Stimulated activated naive CD8-positive, alpha-beta T cell treated with anti-CD3 and anti-CD28 coated beads, Interleukin-15, Interleukin-2, amounts not matched to agents 100 U/mL and 50 U/mL, for 24 hours (primary cell): ENCODE results near the gene KIF1A.

Experiments used
- ATAC-seq: fragments of 150-1000 bp; cut with Tn5 transposase; one replicate; pipeline ENCODE4 v1.10.0; 2021
- DNase-seq: peaks from one replicate; pipeline ENCODE4 v3.0.0; 2021

Gene KIF1A

GRCh38 chr2:240799033-240799820 is 20.8 kb downstream of the KIF1A start:
- ATAC-seq (no peak), DNase-seq (no peak)

- no peak for DNase-seq
- ATAC-seq, result no peak
Observed at GRCh38 chr2:240798327-240798905, 21.6 kb downstream of the KIF1A start.

GRCh38 chr2:240797914-240798313 is 22.1 kb downstream of the KIF1A start:
- DNase-seq, result no peak
- ATAC-seq, result no peak

- ATAC-seq, result no peak
- no peak for DNase-seq
Observed at GRCh38 chr2:240797500-240797895, 22.5 kb downstream of the KIF1A start.

GRCh38 chr2:240796543-240797499 is 23.2 kb downstream of the KIF1A start:
- DNase-seq, result no peak
- ATAC-seq, result no peak

GRCh38 chr2:240795916-240796510 is 24.0 kb downstream of the KIF1A start:
- no peak for ATAC-seq

GRCh38 chr2:240795454-240795853 is 24.6 kb downstream of the KIF1A start:
- ATAC-seq, result no peak
- DNase-seq, result no peak

More at GRCh38 chr2:240795916-240796510, 24.0 kb downstream of the KIF1A start:
- DNase-seq, result no peak

DNA sequence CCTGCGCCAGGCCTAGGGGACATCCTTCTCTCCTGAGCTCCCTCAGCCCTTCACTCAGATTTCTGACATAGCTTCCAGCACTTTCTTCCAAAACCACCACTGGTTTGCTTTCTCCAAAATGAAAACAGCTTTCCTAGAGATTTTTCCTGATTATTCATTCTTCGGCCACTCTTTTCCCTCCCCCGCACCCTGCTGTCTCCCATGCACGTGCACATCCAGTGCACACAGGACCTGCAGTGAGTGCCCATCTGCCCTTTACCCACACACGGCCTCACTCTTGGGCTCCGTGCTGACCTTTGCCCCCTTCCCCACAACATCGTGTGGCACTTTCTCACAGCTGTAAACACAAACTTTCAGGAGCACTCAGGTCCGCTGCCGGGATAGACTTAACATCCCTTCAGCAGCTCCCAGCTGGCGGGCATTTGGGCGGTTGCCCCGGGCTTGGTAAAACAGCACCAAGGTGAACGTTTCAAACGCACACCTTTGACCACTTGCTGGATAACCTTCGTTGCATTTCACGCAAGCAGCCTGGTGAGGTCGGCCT is 25.8 kb downstream of the KIF1A start:
- ATAC-seq (no peak), DNase-seq (no peak)

GRCh38 chr2:240793313-240794177 is 26.5 kb downstream of the KIF1A start:
- ATAC-seq, result no peak
- no peak for DNase-seq

GRCh38 chr2:240792629-240793312 is 27.2 kb downstream of the KIF1A start:
- ATAC-seq (no peak), DNase-seq (no peak)

DNA sequence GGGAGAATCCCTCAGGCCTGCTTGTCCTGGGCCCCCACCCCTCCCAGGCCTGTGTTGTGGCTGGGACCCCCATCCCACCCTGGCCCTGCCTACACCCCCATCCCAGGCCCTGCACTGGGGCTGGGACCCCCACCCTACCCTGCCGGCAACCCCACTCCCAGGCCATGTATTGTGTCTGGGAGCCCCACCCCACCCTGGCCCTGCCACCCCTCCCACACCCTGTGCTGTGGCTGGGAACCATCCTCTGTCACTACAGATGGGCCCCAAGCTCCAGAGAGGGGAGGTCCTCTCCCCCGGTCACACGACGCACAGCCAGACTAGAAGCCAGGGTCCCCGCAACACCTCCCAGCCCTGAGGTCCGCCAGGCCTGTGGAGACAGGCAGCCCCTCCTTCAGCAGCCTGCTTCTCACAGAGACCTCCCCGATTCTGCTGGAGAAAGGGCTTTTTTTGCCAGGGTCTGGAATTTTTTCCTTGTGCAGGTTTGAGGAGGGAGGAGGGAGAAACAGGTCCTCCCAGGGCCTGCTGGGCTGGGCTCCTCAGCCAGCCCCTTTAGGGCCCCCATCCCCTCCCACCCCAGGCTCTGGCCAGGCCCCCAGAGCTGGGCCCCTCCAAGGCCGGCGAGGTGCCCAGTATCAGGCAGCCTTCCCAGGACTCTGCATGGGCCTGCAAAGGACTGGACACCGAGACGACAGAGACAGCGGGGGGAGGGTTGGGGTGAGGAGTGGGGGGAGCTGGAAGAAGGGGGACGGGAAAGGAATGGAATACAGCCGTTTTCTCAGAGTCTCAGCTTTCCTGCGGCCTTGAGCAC is 28.0 kb downstream of the KIF1A start:
- DNase-seq (no peak), ATAC-seq (no peak)

DNA sequence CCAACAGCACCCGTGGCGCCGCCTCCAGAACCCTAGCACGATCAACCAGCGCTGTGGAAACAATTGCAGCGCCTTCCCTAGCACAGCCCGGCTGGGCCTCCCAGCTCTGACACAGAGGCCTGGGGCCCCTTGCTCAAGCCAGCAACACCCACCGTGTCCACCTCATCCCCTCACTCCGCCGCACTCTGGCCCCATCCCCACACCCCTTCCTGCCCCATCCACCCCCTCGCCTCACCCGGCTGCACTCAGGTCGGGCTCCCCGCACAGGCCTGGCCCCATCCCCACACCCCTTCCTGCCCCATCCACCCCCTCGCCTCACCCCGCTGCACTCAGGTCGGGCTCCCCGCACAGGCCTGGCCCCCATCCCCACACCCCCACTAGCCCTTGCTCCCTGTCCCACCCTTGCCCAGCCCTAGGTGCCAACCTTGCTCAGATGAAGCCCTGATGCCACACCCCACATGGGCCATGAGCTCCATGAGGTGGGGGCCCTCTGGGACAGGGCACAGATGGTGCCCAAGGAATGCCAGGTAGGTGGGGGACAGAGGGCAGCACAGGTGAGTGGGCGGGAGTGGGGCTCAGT is 28.7 kb downstream of the KIF1A start:
- ATAC-seq, result no peak
- no peak for DNase-seq

- DNase-seq (no peak), ATAC-seq (no peak)
Observed at GRCh38 chr2:240790370-240791220, 29.4 kb downstream of the KIF1A start.

GRCh38 chr2:240789501-240790369 is 30.3 kb downstream of the KIF1A start:
- ATAC-seq (no peak), DNase-seq (peak; percentile 14)

- DNase-seq (no peak), ATAC-seq (no peak)
Observed at GRCh38 chr2:240789051-240789453, 31.0 kb downstream of the KIF1A start.

- no peak for DNase-seq
- no peak for ATAC-seq
Observed at GRCh38 chr2:240788482-240788881, 31.5 kb downstream of the KIF1A start.
